NB4 (cell line): ENCODE measurements around the gene ARFIP2.

Experiments
- DNase-seq: peaks from one replicate; pipeline ENCODE4 v3.0.0; 2010; ENCODE audit warnings: low read depth
- H3K4me3 ChIP-seq: one replicate; pipeline ENCODE4 v1.5.1; 2011; ENCODE audit warnings: mild to moderate bottlenecking, low read depth, low read length, moderate library complexity
- CTCF ChIP-seq: IDR thresholded peaks from one replicate; pipeline ENCODE4 v1.5.1; 2012; ENCODE audit warnings: low read depth, low read length
- MAX ChIP-seq: IDR thresholded peaks from 2 replicates; pipeline ENCODE4 v1.6.1; 2011; ENCODE audit warnings: low read depth, low read length
- MYC ChIP-seq: IDR thresholded peaks from 2 replicates; pipeline ENCODE4 v1.6.1; 2011; ENCODE audit warnings: low read depth, low read length
- POLR2A ChIP-seq: IDR thresholded peaks from 2 replicates; pipeline ENCODE4 v1.6.1; 2011; ENCODE audit warnings: mild to moderate bottlenecking; ENCODE audit not compliant: insufficient read length; ENCODE audit errors: extremely low read depth

Gene ARFIP2

GRCh38 chr11:6468712-6469495 lies 12.2 kb downstream of the ARFIP2 start:
- TF ChIP-seq MYC = no peak
- TF ChIP-seq MAX = no peak
- no peak overlapping the region for H3K4me3 ChIP-seq
- peak; percentile 75 for DNase-seq

GRCh38 chr11:6459099-6459450 lies 22.1 kb downstream of the ARFIP2 start:
- DNase-seq = no peak
- no peak for TF ChIP-seq POLR2A
- TF ChIP-seq MAX = no peak
- no peak for TF ChIP-seq CTCF
- no peak for TF ChIP-seq MYC
- H3K4me3 ChIP-seq = no peak overlapping the region

GRCh38 chr11:6458352-6459098 lies 22.6 kb downstream of the ARFIP2 start:
- H3K4me3 ChIP-seq = no peak overlapping the region
- TF ChIP-seq MAX (no peak), MYC (no peak), POLR2A (no peak), CTCF (no peak)
- no peak for DNase-seq

GRCh38 chr11:6457581-6458320 lies 23.4 kb downstream of the ARFIP2 start:
- H3K4me3 ChIP-seq = no peak overlapping the region
- DNase-seq = no peak
- TF ChIP-seq MAX (no peak), CTCF (no peak), POLR2A (no peak), MYC (no peak)

- TF ChIP-seq MAX (no peak), POLR2A (no peak), CTCF (no peak), MYC (no peak)
- no peak for DNase-seq
- no peak overlapping the region for H3K4me3 ChIP-seq
Observed at GRCh38 chr11:6456361-6457073, 24.6 kb downstream of the ARFIP2 start.
